ENCODE data around the gene EPHB2.
A peak's percentile ranks its signal among the peaks of the same experiment; 100 is the strongest.
"Not testable (repeated sequence)": the region's sequence is repeated elsewhere in the genome, so short reads cannot be mapped to it uniquely, and the experiment has no call there.

Gene EPHB2

DNA sequence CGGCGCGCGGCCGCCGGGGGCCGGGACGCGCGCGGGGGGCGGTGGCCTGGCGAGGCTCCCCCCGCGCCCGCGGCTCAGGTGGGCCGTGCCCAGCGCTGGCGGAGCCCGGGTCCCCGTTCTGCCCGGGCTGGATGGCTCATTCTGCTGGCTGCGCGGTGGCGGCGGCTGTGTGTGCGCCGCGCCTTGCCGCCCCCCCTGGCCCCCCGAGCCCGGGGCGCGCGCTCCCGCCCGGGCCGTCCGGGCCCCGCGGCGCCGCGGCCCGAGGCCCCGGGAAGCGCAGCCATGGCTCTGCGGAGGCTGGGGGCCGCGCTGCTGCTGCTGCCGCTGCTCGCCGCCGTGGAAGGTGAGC lies at the start of gene EPHB2:
Gene EPHB2 (plus strand): TSS at position 139 of the 349 bp plus-strand sequence. CDS start 144 bp downstream, at position 283.
- DNase-seq: peak; percentile 47

DNA sequence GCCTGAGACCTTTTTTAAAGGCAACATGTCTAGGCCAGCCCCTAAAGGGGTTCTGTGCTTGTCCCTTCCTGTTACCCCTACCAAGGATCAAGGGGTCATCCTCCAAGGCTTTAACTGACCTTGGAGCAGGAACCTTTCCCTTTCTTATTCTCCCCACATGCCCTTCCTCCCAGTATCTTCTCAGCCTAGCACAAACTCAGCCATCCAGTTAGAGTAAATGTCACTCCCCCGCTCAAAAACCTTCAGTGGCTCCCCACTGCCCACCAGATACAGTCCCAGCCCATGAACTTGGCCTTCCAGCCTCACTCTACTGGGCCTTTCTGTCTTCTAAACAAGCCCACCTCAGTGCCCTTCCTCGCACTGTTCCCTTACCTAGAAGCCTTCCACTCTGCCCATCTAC lies 48.8 kb upstream of the EPHB2 start:
- DNase-seq: no peak

DNA sequence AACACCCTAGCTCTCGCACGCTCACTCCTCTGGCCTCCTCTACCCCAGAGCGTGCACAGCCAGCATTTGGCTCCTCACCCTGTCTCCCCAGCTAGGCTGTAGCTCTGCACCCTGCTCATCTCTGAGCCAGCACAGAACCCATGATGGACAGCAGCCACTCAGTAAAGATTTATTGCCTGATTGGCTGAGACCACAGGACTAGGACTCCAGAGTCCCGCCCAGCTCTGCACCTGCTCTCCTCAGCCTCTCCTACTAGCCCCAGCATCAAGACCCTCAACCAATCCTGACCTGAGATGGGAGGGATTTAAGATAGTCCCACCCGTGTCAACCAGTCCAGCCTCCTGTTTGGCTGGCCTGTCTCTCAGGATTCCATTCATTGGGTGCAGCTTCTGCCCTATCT lies 48.3 kb upstream of the EPHB2 start:
- no peak for DNase-seq

GRCh38 chr1:22662986-22663408 lies 47.6 kb upstream of the EPHB2 start:
- no peak for DNase-seq

GRCh38 chr1:22665752-22666151 lies 44.9 kb upstream of the EPHB2 start:
- no peak for DNase-seq

DNA sequence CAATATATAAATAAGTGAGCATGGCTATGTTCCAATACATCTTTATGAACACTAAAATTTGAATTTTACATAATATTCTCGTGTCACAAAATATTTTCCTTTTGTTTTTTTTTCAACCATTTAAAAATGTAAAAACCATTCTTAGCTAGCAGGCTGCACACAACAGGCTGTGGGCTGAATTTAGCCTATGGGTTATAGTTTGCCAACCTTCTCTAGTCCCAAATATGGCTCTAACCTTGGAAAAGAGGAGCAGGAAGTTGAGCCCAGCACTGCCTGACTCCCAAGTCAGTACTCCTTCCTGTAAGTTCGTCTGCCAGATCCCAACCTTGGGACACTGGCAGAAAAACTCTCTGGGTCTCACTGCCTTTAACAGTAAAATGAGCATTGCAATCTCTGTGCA lies 44.2 kb upstream of the EPHB2 start:
- DNase-seq: no peak

DNA sequence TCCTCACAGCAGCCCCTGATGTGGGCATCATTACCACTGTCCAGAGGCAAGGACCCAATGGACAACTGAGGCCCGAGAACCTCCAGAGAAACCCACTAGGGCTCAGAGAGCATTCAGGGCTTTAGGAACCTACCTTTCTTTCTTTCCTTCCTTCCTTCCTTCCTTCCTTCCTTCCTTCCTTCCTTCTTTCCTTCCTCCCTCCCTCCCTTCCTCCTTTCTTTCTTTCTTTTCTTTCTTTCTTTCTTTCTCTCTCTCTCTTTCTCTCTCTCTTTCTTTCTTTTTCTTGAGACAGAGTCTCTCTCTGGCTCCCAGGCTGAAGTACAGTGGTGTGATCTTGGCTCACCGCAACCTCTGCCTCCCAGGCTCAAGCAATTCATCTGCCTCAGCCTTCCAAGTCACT lies 41.8 kb upstream of the EPHB2 start:
- DNase-seq: not testable (repeated sequence)

DNA sequence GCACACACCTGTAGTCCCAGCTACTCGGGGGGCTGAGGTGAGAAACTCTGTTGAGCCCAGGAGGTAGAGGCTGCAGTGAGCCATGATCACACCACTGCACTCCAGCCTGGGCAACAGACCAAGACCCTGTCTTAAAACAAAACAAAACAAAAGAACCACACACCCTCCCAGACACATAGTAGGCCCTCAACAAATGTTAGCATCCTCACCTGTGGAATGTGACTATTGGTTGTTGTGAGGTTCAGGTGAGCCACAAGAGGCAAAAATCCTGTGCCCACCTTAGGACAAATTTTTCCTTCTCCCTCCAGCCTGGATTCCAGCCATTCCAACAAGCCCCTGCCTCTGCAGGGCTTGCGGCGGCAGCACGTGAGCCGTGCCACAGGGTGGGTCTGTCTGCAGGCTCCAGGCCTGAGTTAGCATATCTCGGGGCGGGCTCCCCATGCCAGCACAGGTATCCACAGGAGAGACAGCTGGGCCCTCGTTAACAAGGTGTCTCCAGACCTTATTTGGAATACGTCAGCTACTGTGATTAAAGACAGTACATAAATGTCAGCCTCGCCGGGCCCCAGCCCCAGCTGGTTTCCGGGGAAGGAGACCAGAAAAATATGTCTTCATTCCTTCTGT lies 40.2 kb upstream of the EPHB2 start:
- DNase-seq: no peak

- DNase-seq: no peak
These were observed 38.6 kb upstream of the EPHB2 start for GRCh38 chr1:22671999-22672398.

- peak; percentile 60 for DNase-seq
These were observed 36.9 kb upstream of the EPHB2 start for GRCh38 chr1:22673486-22674409.

- no peak for DNase-seq
These were observed 36.3 kb upstream of the EPHB2 start for GRCh38 chr1:22674410-22674749.

GRCh38 chr1:22676151-22676550 lies 34.5 kb upstream of the EPHB2 start:
- not testable (repeated sequence) for DNase-seq

DNA sequence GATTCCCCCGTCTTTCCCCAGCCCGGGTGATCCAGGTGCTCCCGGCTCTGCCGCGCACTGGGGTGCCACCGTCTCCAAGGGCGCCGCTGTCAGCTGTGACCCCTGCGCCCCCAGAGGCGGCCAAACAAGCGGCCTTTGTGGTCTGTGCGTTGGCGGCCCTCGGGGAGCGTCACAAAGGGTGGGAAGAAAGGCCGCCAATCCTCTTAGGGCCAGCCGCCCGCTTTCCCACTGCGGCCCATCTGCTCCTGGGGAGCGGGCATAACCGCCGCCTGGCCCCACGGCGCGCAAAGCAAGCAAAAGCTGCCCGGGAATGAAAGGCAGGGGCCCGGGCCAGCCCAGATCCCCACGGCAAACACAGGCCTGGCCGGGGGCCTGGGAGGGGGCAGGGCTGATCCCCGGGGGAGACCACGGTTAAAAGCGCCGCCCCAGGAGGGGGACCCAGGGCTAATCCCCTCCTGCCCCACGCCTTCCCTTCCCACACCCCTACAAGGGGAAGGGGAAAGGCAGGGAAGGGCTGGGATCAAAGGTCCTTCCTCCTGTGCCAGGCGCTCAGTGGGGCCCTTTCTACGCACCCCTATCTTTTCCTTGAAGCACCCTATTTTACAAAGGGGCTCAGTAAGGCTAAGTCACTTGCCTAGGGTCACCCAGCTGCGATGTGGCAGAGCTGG lies 33.6 kb upstream of the EPHB2 start:
- no peak for DNase-seq

DNA sequence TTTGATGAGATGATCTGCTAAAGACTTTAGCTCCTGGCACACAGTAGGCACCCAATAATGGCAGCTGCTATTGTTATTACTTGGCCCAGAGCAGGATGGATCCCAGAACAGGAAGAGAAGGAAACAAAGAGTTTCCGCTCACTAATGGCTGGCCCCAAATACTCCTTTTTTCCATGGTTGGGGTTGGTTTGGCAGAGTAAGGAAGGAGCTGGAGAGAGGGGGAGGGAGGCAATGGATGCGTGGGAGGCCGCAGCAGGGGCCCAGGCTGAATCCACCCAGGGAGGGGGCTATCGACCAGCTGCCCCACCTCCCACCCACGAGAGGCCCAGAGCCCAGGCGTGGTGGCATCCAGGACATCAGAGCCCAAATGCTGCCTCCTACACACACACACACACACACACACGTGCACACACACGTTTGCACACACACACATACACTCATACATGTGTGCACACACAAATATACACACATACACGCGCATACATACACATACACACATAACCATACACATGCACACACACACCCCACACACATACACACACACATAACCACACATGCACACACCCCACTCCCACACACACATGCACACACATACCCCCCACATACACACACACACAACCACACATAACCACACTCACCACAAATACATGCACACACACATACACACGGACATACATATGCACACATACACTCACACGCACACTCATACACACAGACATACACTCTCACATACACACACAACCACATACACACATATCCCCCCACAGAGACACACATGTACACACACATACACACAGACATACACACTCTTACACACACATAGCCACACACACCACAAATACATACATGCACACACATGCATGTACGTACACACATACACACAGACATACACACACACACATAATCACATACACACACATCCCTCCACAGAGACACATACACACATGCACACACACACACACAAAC lies 32.4 kb upstream of the EPHB2 start:
- no peak for DNase-seq

DNA sequence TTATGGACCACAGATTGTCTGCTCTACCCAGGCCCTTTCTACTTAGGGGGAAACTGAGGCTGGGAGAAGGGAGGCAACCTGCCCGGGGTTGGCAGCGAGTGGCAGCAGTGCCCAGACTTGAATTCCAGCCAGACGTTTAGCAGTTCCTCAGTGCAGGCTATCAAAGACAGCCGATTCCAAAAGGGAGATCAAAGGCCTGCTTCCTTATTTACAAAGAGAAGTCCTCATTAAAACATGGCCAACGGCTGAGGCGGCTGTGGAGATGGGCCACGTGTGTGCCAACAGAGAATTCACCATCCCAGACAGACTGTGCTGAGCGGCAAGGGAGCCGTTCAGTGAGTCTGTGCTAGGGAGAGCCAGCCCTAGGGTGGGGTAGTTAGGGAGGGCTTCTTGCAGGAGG lies 29.9 kb upstream of the EPHB2 start:
- DNase-seq: no peak

DNA sequence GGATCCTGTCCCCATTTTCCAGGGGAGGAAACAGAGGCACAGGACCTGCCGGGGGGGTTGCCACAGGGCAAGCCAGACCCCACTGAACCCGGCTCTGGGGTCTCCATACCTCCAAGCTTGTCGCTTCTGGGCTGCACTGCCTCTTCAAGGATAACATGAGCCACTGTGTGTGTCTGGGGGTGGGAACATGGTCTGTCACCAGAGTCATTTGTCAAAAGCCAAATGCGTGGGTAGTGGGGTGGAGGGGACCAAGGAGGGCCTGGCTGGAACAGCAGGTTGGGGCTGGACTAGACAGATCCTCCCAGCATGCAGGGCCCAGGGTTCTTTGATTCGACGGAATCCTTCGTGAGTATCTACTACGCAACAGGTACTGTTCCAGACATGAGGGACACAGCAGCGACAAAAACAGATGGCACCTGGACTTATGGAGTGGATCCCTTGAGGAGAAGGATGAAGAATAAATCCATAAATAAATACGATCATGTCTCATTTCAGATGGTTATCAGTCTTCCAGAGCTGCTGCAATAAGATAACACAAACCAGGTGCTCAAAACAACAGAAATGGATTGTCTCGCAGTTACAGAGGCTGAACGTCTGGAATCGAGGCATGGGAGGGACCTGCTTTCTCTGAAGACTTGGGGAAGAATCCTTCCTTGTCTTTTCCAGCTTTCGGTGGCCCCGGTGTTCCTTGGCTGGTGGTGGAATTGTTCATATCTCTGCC lies 28.9 kb upstream of the EPHB2 start:
- no peak for DNase-seq

- DNase-seq: no peak
These were observed 27.1 kb upstream of the EPHB2 start for GRCh38 chr1:22683547-22683946.

- no peak for DNase-seq
These were observed 25.0 kb upstream of the EPHB2 start for GRCh38 chr1:22685591-22686059.

GRCh38 chr1:22687191-22687590 lies 23.4 kb upstream of the EPHB2 start:
- DNase-seq: no peak

DNA sequence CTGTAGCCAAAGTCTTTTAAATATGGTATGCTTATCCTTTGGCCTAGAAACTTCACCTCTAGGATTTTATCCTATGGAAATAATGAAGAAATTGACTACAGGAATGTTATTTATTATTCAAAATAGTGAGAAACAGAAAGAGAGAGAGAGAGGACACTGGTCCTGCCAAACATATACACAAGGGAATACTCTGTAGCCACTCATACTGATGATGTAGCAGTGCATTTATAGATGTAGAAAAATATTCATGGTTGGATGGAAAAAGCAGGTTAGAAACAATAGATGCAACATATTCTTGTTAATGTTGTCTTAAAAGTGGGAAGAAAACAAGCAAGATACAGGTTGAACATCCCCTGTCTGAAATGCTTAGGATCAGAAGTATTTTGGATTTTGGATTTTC lies 22.2 kb upstream of the EPHB2 start:
- no peak for DNase-seq

- DNase-seq: no peak
These were observed 21.1 kb upstream of the EPHB2 start for GRCh38 chr1:22689505-22689904.
